ENCODE measurements around the gene DDN.

The DDN gene

GRCh38 chr12:49031573-49032161 lies 32.5 kb upstream of the DDN start:
- no peak for DNase-seq

DNA sequence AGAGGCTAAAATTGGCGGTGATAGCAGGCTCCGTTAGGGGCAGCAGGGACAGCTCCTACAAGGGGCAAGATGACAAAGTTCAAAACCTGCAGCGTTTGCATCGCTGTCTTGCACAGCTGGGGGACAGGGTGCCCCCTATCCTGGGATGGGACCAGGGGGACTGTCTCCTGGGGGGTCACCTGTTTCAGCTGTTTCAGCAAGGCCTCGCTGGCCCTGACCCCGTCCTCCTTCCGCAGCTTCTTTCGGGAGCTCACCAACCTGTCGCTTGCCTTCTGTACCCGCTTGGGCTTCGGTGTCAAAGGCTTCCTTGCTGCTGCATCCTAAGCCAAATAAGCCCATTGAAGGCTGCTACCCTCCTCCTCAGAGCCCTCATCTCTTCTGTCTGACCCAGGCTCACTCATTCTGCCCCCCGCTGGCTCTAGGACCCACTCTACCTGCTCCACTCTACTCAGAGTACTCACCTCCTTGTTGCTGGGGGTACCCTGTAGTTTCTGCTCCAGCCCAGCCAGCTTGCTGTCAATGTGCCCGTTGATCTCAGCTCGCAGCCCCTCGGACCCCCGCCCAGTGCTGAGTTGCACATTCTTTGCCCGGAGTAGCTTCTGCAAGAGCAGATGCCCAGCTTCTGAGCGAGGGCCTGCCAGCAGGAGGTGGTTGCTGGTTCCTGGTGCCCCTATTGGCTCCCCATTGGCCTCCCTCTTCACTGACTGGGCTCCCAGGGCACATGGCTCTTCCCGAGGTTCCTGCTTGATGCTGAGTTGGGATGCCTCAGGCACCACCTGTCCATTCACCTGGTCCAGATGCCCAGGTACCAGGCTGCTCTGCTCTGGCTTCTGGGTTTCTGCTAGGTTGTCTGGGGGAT lies 31.8 kb upstream of the DDN start:
- no peak for DNase-seq

DNA sequence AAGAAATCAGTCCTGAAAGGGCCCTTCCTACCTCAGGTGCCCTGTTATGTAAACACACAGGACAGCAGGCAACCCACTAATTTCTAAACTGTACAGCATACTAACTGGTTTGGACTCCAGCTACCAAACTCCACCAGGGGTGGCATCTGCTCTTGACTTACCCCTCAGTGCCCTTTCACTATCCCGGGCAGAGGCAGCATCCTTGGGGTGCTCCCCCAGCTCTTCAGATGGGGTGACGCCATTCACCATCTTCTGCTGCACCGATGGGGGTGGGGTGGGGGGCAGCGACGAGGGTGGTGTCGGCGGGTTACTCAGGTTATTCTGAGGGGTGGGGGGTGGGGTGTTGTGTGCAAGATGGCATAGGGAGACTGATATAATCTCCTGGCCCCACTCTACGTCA lies 30.9 kb upstream of the DDN start:
- no peak for DNase-seq

DNA sequence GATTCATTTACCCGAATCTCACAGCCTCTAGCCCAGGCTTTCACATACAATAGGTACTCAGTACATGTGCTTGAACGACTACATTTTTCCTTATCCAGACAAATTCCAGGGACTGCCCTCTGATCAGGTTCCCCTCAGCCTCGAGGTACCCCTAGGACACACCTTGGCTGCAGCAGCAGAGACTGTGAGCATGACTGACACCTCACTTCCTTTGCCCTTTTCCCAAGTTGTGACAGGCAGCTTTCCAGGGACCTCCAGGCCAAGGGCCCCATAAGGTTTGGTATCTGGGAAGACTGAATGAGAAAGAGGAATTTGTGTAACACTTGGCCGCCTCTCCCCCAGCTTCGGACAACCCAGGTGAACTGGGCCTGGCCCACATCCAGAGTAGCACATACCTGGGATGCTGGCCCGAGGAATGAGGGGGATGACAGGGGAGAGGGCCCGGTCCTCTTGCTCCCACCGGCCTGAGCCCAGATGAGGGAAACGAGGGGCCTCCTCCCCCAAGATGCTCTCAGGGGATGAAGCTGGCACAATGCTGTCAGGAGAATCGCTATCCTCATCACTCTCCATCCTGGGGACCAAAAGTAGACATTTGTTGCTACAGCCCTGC lies 29.6 kb upstream of the DDN start:
- DNase-seq: no peak

DNA sequence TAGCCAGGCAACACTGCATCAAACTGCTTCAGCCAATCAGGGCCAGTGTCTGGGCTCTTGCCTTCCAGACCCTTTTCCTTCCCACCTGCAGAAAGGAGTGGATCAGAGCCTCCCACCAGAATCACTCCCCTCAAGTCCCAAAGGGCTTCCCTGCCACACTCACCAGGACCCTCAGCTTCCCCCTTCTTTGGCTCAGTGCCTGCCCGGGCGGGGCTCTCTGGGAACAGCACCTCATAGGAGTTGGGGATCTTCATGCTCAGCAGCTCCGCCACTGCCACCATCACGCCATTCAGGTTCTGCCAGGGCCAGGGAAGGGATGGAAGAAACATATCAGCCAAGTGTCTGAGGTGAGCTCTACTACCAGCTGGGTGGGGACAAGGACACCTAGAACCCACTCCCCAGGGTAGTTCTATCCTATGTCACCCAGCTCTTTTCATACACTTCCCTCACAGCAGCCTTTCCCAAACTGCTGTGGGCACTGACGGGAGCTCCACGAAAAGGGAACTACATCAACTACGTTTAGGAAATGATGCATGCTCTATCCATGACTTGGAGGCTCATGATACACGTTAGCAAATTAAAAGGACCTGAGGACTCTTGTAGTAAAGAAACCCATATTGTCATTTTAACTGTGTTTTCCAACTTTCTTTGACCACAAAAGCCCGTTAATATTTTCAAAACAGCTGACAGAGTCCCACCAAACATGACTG lies 28.8 kb upstream of the DDN start:
- no peak for DNase-seq

DNA sequence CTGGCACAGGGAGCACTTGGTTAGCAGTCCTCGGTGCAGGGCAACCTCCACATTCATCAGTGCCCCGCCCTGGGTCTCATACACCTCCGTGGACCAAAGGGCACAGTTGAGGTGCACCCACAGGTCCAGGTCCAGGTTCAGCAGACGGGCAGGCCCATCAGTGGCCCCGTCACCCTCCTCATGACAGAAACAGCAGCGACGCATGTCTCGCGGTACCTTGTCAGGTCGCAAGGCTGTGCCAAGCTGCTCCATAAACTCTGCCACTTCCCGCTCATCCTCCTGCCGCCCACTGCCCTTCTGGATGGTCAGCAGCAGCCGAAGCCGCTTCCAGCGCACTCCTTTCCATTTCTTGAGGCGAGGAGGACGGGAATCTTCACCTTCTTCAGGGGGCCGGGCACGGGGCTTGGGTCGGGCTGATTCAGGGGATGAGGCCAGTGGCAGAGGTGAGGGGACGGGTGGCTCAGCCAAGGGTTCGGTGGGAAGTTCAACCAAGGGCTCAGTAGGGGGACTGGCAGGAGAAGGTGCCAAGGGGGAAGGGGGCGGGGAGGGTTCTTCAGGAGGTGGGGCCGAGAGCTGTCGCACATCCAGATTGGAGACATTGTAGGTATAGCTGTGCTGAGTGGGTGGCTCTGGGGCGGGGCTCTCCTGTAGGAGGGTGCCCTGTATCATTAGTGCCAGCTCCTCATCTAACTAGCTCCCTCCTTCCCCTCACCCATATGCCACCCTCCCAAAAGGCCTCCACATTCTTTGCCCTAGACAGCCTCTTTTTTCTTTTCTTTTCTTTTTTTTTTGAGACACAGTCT lies 27.7 kb upstream of the DDN start:
- no peak for DNase-seq

GRCh38 chr12:49026101-49026500 lies 26.9 kb upstream of the DDN start:
- no peak for DNase-seq

- no peak for DNase-seq
Measured at GRCh38 chr12:49025463-49025862, 26.3 kb upstream of the DDN start.

DNA sequence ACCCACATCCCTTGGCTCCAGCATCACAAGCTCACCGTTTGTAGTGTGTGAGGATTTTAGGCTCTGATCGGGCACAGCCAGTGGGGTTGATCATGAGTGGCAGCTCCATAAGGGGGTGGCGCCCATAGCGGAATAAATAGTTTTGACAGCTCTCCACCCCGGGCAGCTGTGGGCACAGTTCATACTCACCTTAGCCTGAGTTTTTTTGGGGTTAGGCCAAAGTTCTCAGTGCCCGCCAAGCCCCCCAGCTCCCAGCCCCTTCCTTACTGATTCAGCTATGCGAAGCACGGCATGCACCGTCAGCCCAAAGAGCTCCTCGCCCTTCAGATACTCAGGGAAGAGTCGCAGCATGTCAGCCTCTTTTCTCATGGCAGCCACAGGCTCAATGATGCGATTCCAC lies 25.4 kb upstream of the DDN start:
- no peak for DNase-seq

GRCh38 chr12:49023812-49024211 lies 24.6 kb upstream of the DDN start:
- DNase-seq: no peak

DNA sequence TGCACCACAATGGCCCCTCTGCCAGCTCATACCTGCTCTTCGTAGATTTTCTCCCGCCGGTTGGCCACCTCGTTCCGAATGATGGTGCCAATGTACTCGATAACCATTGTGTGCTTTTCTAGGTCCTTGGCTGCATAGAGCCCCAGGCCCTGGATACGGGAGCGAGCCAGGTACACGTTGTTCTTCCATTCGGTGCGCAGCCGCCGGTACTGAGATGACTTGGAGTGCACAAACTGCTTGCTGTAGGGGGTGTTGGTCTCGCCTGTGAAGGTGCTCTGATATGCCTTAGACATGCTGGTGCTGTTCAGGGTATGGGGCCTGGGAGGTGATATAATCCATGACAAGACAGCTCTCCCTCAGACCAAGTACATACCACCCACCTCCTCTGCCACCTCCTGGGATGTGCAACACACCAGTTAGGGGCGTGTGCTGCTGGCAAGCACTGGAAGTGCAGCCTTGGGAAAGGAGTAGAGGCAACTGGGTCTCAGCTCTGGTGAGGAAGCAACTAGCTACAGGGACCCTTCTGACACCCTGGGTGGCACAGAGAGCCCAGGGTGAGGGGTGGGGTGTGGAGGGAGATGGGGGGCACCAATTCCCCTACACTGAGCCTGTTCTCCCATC lies 23.5 kb upstream of the DDN start:
- DNase-seq: no peak

DNA sequence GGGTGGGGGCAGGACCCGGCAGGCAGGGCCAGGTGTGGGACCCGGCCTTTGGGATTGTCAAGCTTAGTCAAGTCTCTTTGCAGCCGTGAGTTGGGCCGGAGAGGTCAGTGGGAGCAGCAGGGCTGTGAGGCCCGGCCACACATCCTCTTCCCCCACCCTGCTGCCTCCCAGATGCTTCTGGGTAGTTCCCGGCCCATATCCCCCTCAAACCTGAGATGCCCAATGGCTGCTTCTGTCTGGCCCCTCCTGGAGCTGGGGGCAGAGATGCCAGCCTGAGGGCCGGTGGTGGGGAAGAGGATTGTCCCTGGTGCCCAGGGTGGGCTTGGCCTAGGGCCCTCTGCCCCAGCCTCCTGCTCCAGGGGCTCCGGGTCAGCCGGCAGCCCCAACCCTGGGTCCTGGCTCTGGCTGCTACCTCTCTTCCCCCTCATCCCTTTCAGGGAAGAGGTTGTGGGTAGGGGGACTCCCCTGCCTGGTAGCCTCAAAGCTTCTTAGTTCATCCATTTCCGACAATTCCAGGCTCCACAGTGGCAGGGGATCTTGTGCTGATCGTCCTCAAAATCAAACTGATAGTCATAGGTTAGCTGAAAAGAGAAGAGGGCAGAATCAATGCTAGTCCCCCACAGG lies 22.2 kb upstream of the DDN start:
- no peak for DNase-seq

DNA sequence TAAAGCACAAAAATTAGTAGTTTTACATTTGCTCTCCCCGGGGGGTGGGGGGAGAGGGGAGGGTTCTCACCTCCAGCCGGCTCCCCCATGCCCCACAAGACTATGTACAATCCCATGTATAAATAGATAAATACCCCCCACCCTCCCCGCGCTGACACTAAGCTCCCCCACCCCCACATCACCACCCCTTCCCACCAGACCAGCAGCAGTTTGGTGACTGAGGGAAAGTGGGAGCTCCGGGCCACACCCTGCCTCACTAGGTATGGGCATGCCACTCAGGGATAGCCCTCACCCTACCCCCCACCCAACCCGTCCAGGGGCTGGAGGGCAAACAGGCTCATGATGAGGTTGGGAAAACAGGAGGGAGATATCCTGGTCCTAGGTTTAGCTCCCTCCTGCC lies 21.3 kb upstream of the DDN start:
- no peak for DNase-seq

- DNase-seq: no peak
Measured at GRCh38 chr12:49019443-49020324, 20.5 kb upstream of the DDN start.

- DNase-seq: no peak
Measured at GRCh38 chr12:49019120-49019430, 19.9 kb upstream of the DDN start.

- DNase-seq: peak; percentile 96
Measured at GRCh38 chr12:49018261-49019119, 19.3 kb upstream of the DDN start, which contains the start of gene PRKAG1. PRKAG1 (minus strand) TSS chr12:49018776; CDS start chr12:49018740, 36 bp downstream.

GRCh38 chr12:49017891-49018260 lies 18.7 kb upstream of the DDN start:
- DNase-seq: no peak

DNA sequence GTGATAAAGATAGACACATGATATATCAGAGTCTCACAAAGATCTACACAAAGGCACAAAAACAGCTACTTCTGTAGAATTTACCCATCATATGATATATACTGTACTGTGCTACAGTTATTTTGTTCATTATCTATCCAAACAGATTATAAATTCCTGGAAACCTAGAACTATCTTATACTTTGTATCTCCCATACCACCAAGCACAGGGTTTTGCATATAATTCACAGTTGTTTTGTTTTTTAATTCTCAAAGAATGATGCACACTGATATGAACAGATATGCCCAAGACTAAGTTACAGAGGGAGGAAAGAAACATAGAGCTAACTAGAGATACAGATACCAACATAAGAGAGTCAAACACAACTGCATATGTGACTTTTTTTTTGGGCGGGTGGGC lies 16.0 kb upstream of the DDN start:
- no peak for DNase-seq

DNA sequence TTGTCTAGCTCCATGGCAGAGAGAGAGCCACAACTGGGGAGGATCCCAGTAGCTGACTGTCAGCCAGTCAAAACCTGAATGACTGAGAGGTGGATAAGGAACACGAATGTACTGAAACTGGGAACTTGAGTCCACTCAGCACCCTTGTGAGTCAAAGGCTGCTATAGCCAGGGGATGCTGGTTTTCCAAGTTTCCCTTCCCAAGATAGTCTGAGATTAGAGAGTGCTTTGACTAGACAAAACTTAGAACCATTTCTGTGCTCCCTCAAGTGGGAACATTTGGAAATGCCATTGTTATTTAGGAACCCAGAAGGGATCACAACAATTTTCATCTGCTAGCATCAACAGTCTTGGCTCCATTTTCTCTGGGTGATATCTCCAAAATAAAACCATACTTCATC lies 15.4 kb upstream of the DDN start:
- no peak for DNase-seq

DNA sequence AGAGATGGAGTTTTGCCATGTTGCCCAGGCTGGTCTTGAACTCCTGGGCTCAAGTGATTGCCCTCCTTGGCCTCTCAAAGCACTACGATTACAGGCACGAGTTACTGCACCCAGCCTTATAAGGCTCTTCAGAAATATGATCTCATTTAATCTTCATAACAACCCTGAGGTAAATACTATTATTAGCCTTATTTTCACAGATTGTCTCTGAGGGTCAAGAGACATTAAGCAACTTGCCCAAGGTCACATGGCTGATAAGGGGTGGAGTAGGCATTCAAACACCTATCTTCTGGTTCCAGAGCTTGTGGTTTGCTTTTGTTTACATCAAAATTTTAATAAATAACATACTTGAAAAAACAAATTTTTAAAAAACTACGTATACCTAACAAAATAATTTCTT lies 14.3 kb upstream of the DDN start:
- DNase-seq: no peak

All from midbrain (tissue), 1 donor.